HG02973 (cell line): ENCODE measurements around the gene LTBP2.
"Not testable (repeated sequence)": the region's sequence is repeated elsewhere in the genome, so short reads cannot be mapped to it uniquely, and the experiment has no call there.

Experiments
- ATAC-seq: cut with Tn5 transposase; IDR thresholded peaks from one replicate; pipeline ENCODE4 v1.9.1; 2021; ENCODE audit warnings: moderate library complexity; ENCODE audit not compliant: unreplicated experiment

Gene LTBP2

DNA sequence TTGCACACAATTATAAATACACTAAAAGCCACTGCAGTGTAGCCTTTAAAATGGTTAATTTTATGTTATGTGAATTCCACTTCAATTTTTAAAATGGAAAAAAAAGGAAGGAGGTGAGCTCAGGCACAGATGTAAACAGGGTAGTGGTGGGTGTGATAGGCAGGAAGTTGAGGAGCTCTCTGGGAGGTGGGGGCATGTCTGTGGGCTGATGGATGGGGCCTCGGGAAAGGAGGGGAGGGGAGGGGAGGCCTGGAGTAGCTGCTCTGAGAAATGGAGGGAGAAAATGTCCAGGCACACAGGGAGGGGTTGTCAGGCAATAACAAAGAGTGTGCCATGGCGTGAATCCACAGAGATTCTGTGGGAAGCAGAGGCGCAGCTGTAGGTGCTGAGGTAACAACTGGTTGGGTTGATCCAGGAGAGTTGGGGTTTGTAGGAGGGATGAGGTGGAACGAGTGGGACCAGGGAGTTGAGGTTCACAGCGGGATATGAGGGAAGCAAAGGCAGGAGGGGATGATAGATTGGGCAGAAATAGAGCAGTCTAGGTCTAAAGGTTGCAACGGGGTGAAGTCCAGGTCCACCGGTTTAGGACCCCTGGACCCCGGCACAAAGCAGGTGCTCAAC, 57.2 kb downstream of the LTBP2 start:
- ATAC-seq: no peak

DNA sequence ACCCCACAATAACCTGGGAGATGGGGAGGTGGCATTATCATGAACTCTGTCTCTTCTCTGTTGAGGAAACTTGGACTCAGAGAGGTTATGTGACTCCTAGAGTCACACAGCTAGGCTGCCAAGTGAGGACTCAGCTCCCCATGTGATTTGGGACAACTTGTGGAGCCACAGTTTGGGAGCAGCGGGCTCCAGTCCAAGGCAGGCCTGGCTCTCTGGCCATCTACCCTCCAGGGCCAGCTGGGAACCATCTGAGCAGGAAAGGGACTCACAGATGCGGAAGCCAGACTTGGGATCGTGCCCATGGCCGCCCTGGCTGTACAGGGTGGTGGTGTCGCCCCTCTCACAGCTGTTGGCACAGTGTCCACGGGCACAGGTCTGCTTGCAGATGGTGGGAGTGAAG, 59.4 kb downstream of the LTBP2 start:
- ATAC-seq: no peak

DNA sequence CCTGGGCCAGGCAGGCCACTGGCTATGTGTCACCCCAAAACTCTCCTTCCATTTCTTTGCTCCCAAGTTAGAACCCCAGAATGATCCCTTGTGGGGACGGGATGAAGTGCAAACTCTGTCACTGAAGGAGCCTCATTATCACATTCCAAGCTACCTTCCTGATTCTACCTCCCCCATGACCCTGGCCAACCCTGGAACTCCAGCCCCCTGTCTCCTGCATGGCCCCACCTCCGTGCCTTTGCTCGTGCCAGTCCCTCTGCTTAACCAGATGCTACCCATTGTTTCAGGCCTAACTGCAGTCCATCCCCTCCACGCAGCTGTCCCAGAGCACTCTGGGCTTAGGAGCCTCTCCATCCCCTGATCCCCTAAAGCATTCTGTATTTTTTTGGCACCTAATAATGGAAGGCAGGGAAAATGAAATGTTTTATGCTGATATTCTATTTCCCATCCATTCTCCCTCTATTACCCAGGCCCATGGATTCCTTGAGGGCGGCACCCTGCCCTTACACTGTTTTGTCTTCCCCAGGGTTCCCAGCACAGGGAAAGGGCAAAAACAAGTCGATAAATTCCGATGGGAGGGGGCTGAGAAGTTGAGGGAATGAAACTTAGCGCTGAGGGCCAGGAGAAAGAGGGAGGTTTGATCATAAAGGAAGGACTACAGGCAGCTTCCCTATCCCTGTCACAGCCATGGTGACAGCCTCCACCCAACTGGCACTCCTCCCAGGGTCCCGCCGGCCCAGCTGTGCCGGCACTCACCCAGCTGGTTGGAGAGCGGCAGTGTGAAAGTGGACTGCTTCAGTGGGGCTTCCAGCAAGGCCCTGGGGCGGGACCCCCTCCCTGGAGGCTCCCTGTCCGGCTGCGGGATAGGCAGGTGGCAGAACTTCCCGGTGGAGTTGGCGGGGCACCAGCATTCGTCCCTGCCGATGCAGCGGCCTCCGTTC, 60.3 kb downstream of the LTBP2 start:
- ATAC-seq: no peak

DNA sequence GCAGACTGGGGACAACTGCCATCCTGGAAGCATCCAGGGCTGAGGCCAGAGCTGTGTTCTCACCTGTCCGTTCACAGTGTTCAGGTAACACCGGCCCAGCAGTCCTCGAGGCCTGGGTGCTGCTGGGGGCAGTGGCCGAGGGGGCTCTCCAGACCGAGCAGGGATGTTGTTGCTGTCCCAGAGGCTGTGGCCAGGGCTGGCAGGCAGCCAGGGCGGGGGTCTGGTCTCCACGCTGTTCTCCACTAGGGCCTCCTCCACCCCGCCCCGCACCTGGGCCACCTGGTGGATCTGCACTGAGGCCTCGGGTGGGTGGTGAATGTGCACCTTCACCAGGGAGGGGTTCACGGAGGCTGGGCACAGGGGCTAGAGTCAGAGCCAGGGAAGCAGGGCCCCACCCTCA, 61.0 kb downstream of the LTBP2 start:
- no peak for ATAC-seq

DNA sequence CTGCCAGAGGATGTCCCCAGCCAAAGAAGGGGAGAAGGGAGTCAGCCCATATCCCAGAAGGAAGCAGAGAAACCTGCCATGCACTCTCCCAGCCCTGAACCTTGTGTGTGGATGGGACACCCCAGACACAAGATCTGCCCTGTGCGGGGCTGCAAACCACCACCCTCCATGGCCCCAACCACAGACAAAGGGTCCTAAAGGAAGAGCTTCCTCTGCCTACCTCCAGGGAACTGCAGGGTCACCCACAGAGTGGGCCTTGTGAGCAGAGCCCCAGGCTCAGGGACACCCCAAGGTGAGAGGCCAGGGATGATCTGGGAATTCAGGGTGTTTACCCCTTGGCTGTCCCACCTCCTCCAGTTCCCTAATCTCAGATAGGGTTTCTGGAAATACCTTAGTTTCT, 62.0 kb downstream of the LTBP2 start:
- no peak for ATAC-seq

DNA sequence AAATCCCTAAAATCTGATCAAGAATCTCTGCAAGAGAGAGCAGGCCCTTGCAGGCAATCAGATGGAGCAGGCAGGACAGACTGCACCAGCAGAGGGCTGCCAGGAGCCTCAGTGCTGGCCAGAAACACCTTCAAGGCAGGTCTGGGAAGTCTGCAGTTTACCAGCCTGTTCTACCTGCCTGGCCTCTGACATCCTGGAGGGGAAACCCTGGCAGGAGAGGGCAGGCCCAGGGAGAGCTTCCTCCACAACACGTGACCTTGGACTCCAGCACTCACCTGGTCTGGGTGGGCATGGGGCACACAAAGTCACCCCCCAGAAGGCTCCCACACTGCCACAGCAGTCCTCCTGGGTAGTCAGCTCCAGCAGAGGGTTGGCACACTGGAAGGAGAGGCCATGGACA, 62.4 kb downstream of the LTBP2 start:
- no peak for ATAC-seq

DNA sequence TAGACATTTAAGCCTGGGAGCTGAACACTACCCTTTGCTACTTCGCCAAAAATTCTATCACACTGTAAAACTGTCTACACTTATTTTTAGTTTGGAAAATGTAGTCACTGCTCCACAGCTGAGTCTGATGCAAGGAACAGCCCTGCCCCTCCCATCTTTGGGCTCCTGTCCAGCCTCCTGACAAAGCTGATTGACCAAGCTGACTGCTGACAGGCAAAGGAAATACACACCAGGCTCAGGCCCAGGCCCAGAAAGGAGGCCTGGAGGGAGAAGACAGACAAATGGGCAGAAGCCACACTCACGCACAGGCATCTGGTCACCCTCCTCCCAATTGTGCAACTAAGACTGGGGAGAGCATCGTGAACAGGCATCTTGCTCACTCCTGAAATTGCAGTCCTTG, 63.2 kb downstream of the LTBP2 start:
- ATAC-seq: no peak

DNA sequence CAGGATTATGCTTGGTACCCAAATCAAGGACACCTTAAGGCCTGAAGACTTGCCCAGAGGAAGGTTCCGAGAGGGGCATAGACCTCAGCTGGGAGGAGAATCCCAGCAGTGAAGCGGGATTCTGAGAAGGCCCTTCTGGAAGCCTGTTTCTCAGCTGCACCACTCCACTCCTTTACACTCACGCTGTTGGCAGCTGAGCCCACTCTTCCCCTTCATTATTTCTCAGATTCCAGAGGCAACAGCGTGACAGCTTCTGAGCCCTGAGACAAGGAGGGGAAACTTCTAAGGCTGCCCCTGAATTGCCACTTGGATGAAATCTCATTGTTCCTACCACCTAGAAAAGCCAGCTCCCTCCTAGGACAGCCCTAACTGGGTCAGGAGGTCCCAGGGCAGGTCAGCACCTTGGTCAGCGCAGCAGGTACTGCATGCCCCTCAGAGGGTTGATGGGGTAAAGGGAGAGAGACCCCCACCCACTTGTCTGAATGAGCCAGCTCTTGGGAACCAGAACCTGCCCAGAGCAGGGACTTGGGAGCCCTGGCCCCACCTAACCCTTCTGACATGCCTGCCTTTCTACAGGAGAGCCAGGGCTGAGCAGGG, 64.6 kb downstream of the LTBP2 start:
- no peak for ATAC-seq

DNA sequence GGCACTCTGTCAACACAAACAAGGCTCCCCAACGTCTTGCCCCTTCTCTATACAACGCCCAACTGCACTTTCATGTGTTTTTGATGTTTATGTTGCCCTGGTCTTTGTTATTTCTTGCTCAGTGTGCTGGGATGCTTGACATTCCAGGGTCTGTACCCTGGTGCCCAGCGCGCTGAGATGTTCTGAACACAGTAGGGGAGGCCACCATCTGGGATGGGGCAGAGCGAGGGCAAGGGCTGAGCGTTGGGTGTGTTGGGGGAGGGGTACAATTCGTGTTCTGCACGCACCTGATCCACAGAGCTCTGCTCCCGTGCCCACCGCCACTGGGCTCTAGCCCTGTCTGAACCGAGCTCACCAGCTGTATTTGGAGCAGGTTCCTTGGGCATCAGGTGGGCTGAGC, 65.6 kb downstream of the LTBP2 start:
- ATAC-seq: no peak

DNA sequence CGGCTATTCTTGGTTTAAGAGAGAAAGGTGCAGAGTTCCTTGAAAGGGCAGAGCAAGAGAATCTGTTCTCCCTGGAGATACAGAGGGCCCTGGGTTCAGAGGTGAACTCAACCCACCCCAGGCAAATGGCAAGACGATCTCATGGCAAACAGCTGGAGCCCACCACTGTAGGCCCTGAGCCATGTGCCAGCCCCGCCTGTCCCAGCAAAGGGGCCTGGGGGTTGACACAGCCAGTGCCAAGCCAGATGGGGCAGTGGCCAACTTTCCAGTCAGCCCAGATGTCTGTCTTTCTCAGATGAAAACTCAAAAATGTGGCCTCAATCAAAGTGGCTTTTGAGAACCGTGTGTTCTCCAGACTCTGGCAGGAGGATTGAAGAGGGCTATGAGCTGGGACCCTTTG, 66.7 kb downstream of the LTBP2 start:
- ATAC-seq: no peak

DNA sequence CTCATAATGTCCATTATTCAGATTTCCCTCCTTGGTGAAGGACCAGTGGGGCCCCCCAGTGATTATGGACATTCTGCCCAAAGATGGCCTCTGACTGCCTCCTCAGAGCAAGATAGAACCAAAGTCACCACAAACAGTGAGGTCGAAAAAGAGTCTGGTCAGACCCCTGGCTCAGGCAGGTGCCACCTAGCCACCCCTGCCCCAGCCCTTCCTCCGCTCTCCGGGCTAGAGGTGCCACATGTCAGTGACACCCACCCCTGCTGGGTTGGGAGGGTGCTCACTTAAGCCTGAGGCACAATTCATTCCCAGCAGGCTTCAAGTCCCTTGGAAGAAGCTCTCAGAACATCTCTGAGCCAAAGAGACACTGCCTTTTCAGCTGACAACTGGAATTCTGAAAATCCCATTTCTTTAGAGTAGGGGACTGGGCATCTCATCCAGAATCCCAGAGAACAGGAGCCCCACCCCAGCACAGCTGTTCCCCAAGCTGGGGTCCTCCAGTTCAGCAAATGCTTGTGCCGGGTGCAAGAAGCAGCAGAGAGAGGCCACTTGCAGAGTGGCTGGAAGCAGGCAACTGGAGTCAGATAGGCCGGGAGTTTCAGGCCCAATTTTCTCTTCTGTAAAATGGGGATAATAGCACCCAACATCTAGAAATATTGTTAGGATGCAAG, 68.1 kb downstream of the LTBP2 start:
- ATAC-seq: no peak

DNA sequence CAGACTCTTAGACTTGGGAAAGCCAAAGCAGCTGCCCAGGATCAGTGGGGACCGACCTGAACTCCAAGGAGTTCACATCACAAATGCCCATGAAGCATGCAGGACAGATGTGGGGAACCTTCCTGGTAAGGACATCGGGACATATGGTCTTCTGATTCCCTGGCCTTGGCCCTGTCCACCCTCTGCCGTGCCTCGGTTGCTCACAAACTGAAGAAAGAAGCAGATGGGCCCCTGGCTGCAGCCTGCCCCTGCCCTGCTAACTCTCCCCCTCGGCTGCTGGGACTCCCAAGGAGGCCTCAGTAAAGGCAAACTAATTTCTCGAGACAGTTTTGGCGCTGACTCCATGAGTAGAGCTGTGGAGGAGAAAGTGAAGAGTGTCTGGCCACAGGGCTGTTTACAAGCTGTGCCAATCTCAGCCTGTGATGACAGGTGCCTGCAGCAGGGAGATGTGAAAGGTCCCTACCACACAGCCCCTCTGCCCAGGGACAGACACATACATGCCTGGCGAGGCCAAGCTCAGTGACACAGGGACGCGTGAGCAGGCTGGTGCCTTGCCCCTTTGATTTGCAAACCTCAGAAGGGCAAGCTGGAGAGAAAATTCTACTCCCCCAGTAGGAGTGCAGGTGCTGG, 69.9 kb downstream of the LTBP2 start:
- no peak for ATAC-seq

DNA sequence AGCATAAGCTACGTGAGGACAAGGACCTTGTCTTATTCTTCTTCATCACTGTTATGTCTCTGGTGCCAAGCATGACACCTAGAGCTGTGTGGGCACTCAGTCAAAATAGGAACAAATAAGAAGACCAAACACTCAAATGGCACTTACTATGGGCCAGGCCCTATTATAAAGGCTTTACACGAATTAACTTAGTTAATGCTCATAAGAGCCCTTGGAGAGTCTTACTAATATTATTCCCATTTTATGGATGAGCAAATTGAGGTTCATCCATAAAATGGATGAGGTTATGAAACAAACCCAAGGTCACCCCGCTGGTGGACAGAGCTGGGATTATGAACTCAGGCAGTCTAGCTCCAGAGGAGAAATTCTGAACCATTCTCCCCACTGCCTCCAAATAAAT, 70.8 kb downstream of the LTBP2 start:
- no peak for ATAC-seq

DNA sequence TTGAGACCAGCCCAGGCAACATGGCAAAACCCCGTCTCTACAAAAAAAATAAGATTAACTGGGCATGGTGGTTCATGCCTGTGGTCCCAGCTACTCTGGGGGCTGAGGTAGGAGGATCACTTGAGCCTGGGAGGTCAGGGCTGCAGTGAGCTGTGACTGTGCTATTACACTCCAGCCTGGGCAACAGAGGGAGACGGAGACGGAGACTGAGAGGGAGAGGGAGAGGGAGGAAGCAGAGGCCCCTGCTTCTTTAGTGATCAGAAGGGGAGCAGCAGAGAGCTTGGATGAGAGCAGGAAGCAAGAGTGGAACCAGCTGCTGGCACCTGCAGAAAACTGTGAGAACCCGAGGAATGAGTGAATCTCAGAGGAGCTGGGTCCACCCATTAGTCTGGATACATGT, 72.5 kb downstream of the LTBP2 start:
- ATAC-seq: no peak

DNA sequence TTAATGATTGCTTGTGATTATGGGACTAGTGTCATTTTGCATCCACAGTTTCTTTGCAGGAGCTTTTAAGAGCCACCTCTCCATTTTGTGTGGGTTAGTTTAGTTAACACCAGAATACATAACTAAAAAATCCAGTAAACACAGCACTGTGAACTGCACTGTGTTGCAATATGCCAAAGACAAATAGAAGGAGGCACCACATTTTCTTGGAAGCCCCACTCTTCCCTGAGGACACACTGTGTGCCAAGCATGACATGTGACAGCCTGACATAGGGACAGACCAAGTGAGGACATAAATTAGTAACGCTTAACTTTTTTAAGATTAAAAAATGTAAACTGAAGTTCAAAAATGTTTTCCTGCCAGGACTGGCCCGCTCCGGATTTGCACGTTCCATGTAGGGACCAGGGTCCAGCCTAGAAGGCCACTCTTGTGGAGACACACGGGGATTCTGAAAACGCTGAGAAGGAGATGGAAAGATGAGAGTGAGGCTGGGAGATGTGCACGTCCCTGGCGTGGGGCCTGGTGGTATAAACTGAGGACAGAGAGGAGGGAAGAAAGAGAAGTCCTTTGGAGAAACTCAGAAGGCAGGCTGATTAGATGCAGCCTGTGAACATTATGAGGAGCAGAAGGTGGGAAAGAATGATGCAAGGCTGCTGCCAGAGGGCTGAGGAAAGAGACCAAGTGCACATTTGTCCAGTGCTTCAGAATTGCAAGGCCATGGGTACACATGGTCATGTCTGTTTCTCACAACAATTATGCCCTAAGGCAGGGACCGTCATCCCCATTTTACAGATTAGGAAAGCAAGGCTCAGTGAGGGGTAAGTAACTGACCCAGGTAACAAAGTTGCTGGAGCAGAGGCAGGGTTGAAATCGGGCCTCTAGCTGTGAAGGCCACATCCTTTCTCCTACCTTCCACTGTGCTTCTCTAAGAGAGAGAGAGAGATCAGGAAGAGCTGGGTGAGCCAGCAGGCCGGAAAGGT, 73.3 kb downstream of the LTBP2 start:
- ATAC-seq: no peak

DNA sequence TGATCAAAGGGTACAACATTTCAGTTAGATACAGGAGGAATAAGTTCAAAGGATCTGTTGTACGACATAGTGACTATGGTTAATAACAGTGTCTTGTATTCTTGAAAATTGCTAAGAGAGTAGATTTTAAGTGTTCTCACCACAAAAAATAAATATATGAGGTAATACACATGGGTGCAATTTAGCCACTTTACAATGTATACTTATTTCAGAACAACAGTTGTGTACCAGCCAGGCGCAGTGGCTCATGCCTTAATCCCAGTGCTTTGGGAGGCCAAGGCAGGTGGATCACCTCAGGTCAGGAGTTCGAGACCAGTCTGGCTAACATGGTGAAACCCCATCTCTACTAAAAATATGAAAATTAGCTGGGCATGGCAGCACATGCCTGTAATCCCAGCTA, 75.7 kb downstream of the LTBP2 start:
- ATAC-seq: not testable (repeated sequence)

DNA sequence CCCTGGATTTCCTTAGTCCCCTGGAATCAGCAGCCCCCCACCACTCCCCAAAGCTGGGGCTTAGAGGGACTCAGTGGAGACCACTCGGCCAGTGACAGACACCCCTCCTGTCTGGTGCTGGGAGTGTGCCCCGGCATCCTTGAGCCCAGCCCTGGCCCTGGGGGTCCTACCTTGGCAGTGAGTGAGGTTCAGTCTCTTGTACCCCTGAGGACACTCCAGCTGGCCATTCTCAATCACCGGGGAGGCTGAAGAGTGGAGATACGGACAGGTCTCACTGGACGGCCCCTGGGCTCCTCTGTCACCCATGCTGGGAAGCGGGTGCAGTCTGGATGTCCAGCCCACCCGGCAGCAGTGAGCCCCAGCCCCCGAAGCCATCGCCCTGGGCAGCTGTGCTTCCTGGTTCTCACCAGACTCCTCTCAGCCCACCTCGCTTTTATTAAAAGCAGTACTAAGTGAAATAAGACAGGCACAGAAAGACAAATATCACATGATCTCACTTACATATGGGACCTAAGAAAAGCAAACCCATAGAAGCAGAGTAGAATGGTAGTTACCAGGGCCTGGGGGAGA, 76.2 kb downstream of the LTBP2 start:
- no peak for ATAC-seq

DNA sequence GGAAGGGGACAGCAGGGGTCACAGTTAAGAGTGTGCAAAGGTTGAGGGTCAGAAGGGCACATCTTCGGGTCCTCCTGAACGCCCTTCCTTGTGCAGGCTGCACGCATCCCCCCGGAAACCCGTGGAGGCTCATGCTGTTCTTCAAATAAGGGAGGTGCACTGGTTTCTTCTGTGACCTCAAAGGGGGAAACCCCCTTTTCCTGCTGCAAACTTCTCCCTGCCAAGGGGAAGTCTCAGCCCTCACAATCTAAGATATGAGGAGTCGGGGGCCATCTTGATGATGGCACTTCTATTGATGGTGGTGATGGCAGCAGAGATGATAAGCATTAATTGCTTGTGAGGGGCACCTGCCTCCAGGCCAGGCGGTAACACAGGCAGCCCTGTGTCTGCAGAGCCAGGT, 78.5 kb downstream of the LTBP2 start:
- ATAC-seq: no peak

DNA sequence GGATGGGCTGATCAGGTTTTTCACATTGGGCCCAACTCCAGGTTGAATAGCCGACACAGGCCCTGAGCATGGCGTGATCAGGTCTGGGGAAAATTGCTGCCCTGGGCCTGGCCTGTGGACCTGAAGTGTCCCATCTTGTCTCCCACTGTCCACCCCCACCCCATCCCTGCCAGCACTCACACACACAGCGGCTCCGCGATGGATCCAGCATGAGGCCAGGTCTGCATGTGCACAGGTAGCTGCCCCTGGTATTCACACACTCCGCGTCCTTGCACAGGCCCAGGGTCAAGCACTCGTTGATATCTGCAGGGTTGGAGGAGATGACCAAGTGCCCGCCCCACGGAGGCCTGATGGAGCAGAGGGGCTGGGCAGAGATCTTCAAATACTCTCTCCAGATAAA, 79.8 kb downstream of the LTBP2 start:
- ATAC-seq: no peak

DNA sequence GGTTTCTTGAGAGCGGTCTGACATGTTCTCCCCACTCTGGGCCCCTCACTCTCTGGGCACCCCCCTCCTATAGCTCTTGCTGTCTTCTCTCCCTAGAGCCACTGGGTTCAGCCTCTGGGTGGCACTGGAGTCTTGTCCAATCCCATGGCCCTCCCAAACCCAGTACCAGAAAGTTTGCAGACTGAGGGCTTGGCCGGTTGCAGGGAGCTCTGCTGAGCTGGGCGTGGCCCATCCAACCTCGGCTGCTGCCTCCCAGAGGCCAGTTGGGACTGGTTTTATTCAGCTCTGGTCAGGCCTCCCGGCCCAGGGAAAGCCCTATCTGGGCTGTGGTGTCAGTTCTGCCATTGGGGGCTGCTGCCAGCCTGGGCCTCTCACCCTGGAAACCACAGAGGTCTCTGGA, 80.6 kb downstream of the LTBP2 start:
- ATAC-seq: no peak
